ENCODE data around the gene CRIP2. TPM values are rescaled to one million over a fixed set of nuclear protein-coding genes. Genes with fewer than 3 reads are reported as not detected.

Gene CRIP2
- polyA plus RNA-seq, 1 donor from 2014 or later: 214 TPM

DNA sequence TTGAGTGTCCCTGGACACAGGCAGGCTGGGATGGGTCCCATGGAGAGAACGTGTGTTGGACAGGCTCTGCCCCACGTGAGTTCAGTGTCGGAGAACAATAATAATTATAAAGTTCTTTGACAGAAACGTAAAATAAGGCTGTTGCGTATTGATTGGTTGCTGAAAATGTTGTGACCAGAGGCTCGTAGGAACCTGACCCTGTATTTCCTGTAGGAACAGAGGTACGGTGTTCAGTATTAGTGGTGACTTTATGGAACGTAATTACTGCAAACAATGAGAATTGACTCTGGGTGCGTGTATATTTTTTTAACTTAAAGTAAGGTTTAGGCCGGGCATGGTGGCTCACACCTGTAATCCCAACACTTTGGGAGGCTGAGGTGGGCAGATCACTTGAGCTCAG, 47.2 kb upstream of the CRIP2 start:
- Histone ChIP-seq H4K20me1 (ENCODE audit: insufficient read depth) (no peaks in the 10 kb centered on the region), H3K9me3 (ENCODE audit: low read length) (no peaks in the 10 kb centered on the region), H3K27ac (ENCODE audit: low read length) (no peak overlapping the region), H3K4me3 (ENCODE audit: low read length) (no peak overlapping the region), H3K4me2 (ENCODE audit: low read length) (no peak overlapping the region), H3F3A (ENCODE audit: insufficient read depth, low read length, poor library complexity, severe bottlenecking) (no peaks in the 10 kb centered on the region), H3K9me2 (ENCODE audit: insufficient read depth, low read length) (no peaks in the 10 kb centered on the region), H3K36me3 (ENCODE audit: insufficient read depth, low read length) (no peaks in the 10 kb centered on the region), H3K27me3 (ENCODE audit: insufficient read depth, low read depth, low read length) (no peaks in the 10 kb centered on the region), H3K79me2 (replicated peaks; ENCODE audit: insufficient read depth, low read length) (peaks cover 35% of the 10 kb centered on the region), H3K9ac (ENCODE audit: low read length) (no peak overlapping the region), H2AFZ (ENCODE audit: low read depth, low read length) (no peak overlapping the region)
- TF ChIP-seq TAF1 (IDR thresholded peaks at IDR 0.05; ENCODE audit: low read depth): no peak

GRCh38 chr14:105427936-105428485, 46.6 kb upstream of the CRIP2 start:
- H3K27ac ChIP-seq (ENCODE audit: low read length): no peak overlapping the region

More at GRCh38 chr14:105427936-105428485, 46.6 kb upstream of the CRIP2 start:
- TF ChIP-seq POLR2AphosphoS5 (IDR thresholded peaks at IDR 0.05) (no peak), MXI1 (conservative IDR thresholded peaks at IDR 0.05; ENCODE audit: poor library complexity, severe bottlenecking) (no peak), RAD21 (conservative IDR thresholded peaks at IDR 0.05) (no peak), EZH2 (IDR thresholded peaks at IDR 0.05; ENCODE audit: borderline replicate concordance, insufficient read depth, low read length, poor library complexity, severe bottlenecking) (no peak), REST (IDR thresholded peaks at IDR 0.05; ENCODE audit: borderline replicate concordance) (no peak), TAF1 (IDR thresholded peaks at IDR 0.05; ENCODE audit: low read depth) (no peak), EP300 (conservative IDR thresholded peaks at IDR 0.05; ENCODE audit: poor library complexity, severe bottlenecking) (no peak), SMC3 (conservative IDR thresholded peaks at IDR 0.05; ENCODE audit: poor library complexity) (no peak)
- TF ChIP-seq, protein P1, sequence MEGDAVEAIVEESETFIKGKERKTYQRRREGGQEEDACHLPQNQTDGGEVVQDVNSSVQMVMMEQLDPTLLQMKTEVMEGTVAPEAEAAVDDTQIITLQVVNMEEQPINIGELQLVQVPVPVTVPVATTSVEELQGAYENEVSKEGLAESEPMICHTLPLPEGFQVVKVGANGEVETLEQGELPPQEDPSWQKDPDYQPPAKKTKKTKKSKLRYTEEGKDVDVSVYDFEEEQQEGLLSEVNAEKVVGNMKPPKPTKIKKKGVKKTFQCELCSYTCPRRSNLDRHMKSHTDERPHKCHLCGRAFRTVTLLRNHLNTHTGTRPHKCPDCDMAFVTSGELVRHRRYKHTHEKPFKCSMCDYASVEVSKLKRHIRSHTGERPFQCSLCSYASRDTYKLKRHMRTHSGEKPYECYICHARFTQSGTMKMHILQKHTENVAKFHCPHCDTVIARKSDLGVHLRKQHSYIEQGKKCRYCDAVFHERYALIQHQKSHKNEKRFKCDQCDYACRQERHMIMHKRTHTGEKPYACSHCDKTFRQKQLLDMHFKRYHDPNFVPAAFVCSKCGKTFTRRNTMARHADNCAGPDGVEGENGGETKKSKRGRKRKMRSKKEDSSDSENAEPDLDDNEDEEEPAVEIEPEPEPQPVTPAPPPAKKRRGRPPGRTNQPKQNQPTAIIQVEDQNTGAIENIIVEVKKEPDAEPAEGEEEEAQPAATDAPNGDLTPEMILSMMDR (IDR thresholded peaks at IDR 0.05; ENCODE audit: poor library complexity, severe bottlenecking): no peak
- Histone ChIP-seq H3K9ac (ENCODE audit: low read length) (no peak overlapping the region), H3K36me3 (ENCODE audit: insufficient read depth, low read length) (no peaks in the 10 kb centered on the region), H4K20me1 (ENCODE audit: insufficient read depth) (no peaks in the 10 kb centered on the region), H3K4me3 (ENCODE audit: low read length) (no peak overlapping the region), H3K79me2 (replicated peaks; ENCODE audit: insufficient read depth, low read length) (peaks cover 37% of the 10 kb centered on the region), H3K27me3 (ENCODE audit: insufficient read depth, low read depth, low read length) (no peaks in the 10 kb centered on the region), H3K9me2 (ENCODE audit: insufficient read depth, low read length) (no peaks in the 10 kb centered on the region), H3K4me2 (ENCODE audit: low read length) (no peak overlapping the region), H3F3A (ENCODE audit: insufficient read depth, low read length, poor library complexity, severe bottlenecking) (no peaks in the 10 kb centered on the region), H3K9me3 (ENCODE audit: low read length) (no peaks in the 10 kb centered on the region), H2AFZ (ENCODE audit: low read depth, low read length) (no peak overlapping the region)

All from neural cell (in vitro differentiated cells).